Measurements from ENCODE around the gene IGFBP7.
A peak's percentile ranks its signal among the peaks of the same experiment; 100 is the strongest.
"Not testable (repeated sequence)": the region's sequence is repeated elsewhere in the genome, so short reads cannot be mapped to it uniquely, and the experiment has no call there.

IGFBP7 gene

GRCh38 chr4:57059890-57060716 is 50.1 kb downstream of the IGFBP7 start:
- DNase-seq: no peak
- in situ Hi-C loops (cut with HindIII; ENCODE audit: low pct_ligation_motif_present, low pct_unique_long_range_greater_than_20kb, low sequenced_read_pairs): no loop called here

- no peak for DNase-seq
- in situ Hi-C loops (cut with HindIII; ENCODE audit: low pct_ligation_motif_present, low pct_unique_long_range_greater_than_20kb, low sequenced_read_pairs): no loop called here
These were observed 54.3 kb downstream of the IGFBP7 start for GRCh38 chr4:57055886-57056285.

GRCh38 chr4:57053508-57053907 is 56.7 kb downstream of the IGFBP7 start:
- in situ Hi-C loops (cut with HindIII; ENCODE audit: low pct_ligation_motif_present, low pct_unique_long_range_greater_than_20kb, low sequenced_read_pairs): no loop called here

GRCh38 chr4:57051524-57051923 is 58.7 kb downstream of the IGFBP7 start:
- in situ Hi-C loops (cut with HindIII; ENCODE audit: low pct_ligation_motif_present, low pct_unique_long_range_greater_than_20kb, low sequenced_read_pairs): no loop called here
- DNase-seq: no peak

More at GRCh38 chr4:57053508-57053907, 56.7 kb downstream of the IGFBP7 start:
- peak; percentile 20 for DNase-seq

GRCh38 chr4:57051095-57051494 is 59.1 kb downstream of the IGFBP7 start:
- in situ Hi-C loops (cut with HindIII; ENCODE audit: low pct_ligation_motif_present, low pct_unique_long_range_greater_than_20kb, low sequenced_read_pairs): no loop called here
- DNase-seq: no peak

- in situ Hi-C loops (cut with HindIII; ENCODE audit: low pct_ligation_motif_present, low pct_unique_long_range_greater_than_20kb, low sequenced_read_pairs): no loop called here
- DNase-seq: no peak
These were observed 61.4 kb downstream of the IGFBP7 start for GRCh38 chr4:57048590-57049304.

GRCh38 chr4:57047046-57047445 is 63.1 kb downstream of the IGFBP7 start:
- in situ Hi-C loops (cut with HindIII; ENCODE audit: low pct_ligation_motif_present, low pct_unique_long_range_greater_than_20kb, low sequenced_read_pairs); DNase-seq: not testable (repeated sequence)

GRCh38 chr4:57044996-57045395 is 65.2 kb downstream of the IGFBP7 start:
- in situ Hi-C loops (cut with HindIII; ENCODE audit: low pct_ligation_motif_present, low pct_unique_long_range_greater_than_20kb, low sequenced_read_pairs): no loop called here
- no peak for DNase-seq

- in situ Hi-C loops (cut with HindIII; ENCODE audit: low pct_ligation_motif_present, low pct_unique_long_range_greater_than_20kb, low sequenced_read_pairs): no loop called here
- no peak for DNase-seq
These were observed 65.9 kb downstream of the IGFBP7 start for GRCh38 chr4:57044279-57044678.

GRCh38 chr4:57043347-57044251 is 66.6 kb downstream of the IGFBP7 start:
- in situ Hi-C loops (cut with HindIII; ENCODE audit: low pct_ligation_motif_present, low pct_unique_long_range_greater_than_20kb, low sequenced_read_pairs): no loop called here
- DNase-seq: no peak

GRCh38 chr4:57042711-57043169 is 67.4 kb downstream of the IGFBP7 start:
- in situ Hi-C loops (cut with HindIII; ENCODE audit: low pct_ligation_motif_present, low pct_unique_long_range_greater_than_20kb, low sequenced_read_pairs): no loop called here
- DNase-seq: no peak

- in situ Hi-C loops (cut with HindIII; ENCODE audit: low pct_ligation_motif_present, low pct_unique_long_range_greater_than_20kb, low sequenced_read_pairs): no loop called here
- no peak for DNase-seq
These were observed 69.2 kb downstream of the IGFBP7 start for GRCh38 chr4:57041020-57041419.

- in situ Hi-C loops (cut with HindIII; ENCODE audit: low pct_ligation_motif_present, low pct_unique_long_range_greater_than_20kb, low sequenced_read_pairs): no loop called here
- DNase-seq: no peak
These were observed 69.7 kb downstream of the IGFBP7 start for GRCh38 chr4:57040510-57040909.

- in situ Hi-C loops (cut with HindIII; ENCODE audit: low pct_ligation_motif_present, low pct_unique_long_range_greater_than_20kb, low sequenced_read_pairs): no loop called here
- DNase-seq: no peak
These were observed 70.8 kb downstream of the IGFBP7 start for GRCh38 chr4:57039345-57039744.

GRCh38 chr4:57037982-57038604 is 72.1 kb downstream of the IGFBP7 start:
- DNase-seq: peak; percentile 51

GRCh38 chr4:57034520-57034919 is 75.7 kb downstream of the IGFBP7 start:
- in situ Hi-C loops (cut with HindIII; ENCODE audit: low pct_ligation_motif_present, low pct_unique_long_range_greater_than_20kb, low sequenced_read_pairs): no loop called here

More at GRCh38 chr4:57037982-57038604, 72.1 kb downstream of the IGFBP7 start:
- in situ Hi-C loops (cut with HindIII; ENCODE audit: low pct_ligation_motif_present, low pct_unique_long_range_greater_than_20kb, low sequenced_read_pairs): no loop called here

GRCh38 chr4:57023104-57023503 is 87.1 kb downstream of the IGFBP7 start:
- DNase-seq: no peak
- in situ Hi-C loops (cut with HindIII; ENCODE audit: low pct_ligation_motif_present, low pct_unique_long_range_greater_than_20kb, low sequenced_read_pairs): no loop called here

More at GRCh38 chr4:57034520-57034919, 75.7 kb downstream of the IGFBP7 start:
- DNase-seq: no peak

- in situ Hi-C loops (cut with HindIII; ENCODE audit: low pct_ligation_motif_present, low pct_unique_long_range_greater_than_20kb, low sequenced_read_pairs): no loop called here
- peak; percentile 53 for DNase-seq
These were observed 89.6 kb downstream of the IGFBP7 start for GRCh38 chr4:57020467-57021101.

Data from ACHN (cell line).